AG08395 (cell line): ENCODE measurements around the gene PHACTR1.
A peak's percentile ranks its signal among the peaks of the same experiment; 100 is the strongest.
"Not testable (repeated sequence)": the region's sequence is repeated elsewhere in the genome, so short reads cannot be mapped to it uniquely, and the experiment has no call there.

ENCODE experiments used
- DNase-seq: peaks from one replicate; pipeline ENCODE4 v3.0.0; 2012; ENCODE audit warnings: mixed read lengths, low spot score

The PHACTR1 gene

GRCh38 chr6:13157293-13157692 lies 440.7 kb downstream of the PHACTR1 start:
- DNase-seq = no peak

GRCh38 chr6:13159300-13159699 lies 442.7 kb downstream of the PHACTR1 start:
- DNase-seq = no peak

GRCh38 chr6:13159822-13160221 lies 443.3 kb downstream of the PHACTR1 start:
- DNase-seq = not testable (repeated sequence)

- DNase-seq = no peak
Observed at GRCh38 chr6:13163161-13163944, 446.8 kb downstream of the PHACTR1 start.

GRCh38 chr6:13164291-13164690 lies 447.7 kb downstream of the PHACTR1 start:
- no peak for DNase-seq

- DNase-seq = no peak
Observed at GRCh38 chr6:13165502-13166172, 449.1 kb downstream of the PHACTR1 start.

- DNase-seq = no peak
Observed at GRCh38 chr6:13166269-13166668, 449.7 kb downstream of the PHACTR1 start.

GRCh38 chr6:13166916-13167315 lies 450.3 kb downstream of the PHACTR1 start:
- no peak for DNase-seq

- DNase-seq = no peak
Observed at GRCh38 chr6:13172291-13172690, 455.7 kb downstream of the PHACTR1 start.

GRCh38 chr6:13175087-13175486 lies 458.5 kb downstream of the PHACTR1 start:
- DNase-seq = no peak

GRCh38 chr6:13175759-13176158 lies 459.2 kb downstream of the PHACTR1 start:
- no peak for DNase-seq

- no peak for DNase-seq
Observed at GRCh38 chr6:13177664-13178063, 461.1 kb downstream of the PHACTR1 start.

GRCh38 chr6:13178107-13178506 lies 461.5 kb downstream of the PHACTR1 start:
- no peak for DNase-seq

- no peak for DNase-seq
Observed at GRCh38 chr6:13180538-13180937, 464.0 kb downstream of the PHACTR1 start.

- DNase-seq = no peak
Observed at GRCh38 chr6:13181393-13181792, 464.8 kb downstream of the PHACTR1 start.

GRCh38 chr6:13183415-13184088 lies 467.0 kb downstream of the PHACTR1 start:
- DNase-seq = no peak

GRCh38 chr6:13184089-13184468 lies 467.5 kb downstream of the PHACTR1 start:
- DNase-seq = no peak

- no peak for DNase-seq
Observed at GRCh38 chr6:13184547-13184946, 468.0 kb downstream of the PHACTR1 start.

- no peak for DNase-seq
Observed at GRCh38 chr6:13186861-13187260, 470.3 kb downstream of the PHACTR1 start.

- DNase-seq = no peak
Observed at GRCh38 chr6:13187692-13188091, 471.1 kb downstream of the PHACTR1 start.

- no peak for DNase-seq
Observed at GRCh38 chr6:13188306-13188705, 471.7 kb downstream of the PHACTR1 start.

GRCh38 chr6:13189710-13190109 lies 473.1 kb downstream of the PHACTR1 start:
- DNase-seq = no peak

- DNase-seq = peak; percentile 17
Observed at GRCh38 chr6:13190376-13190775, 473.8 kb downstream of the PHACTR1 start.
